SJCRH30 (cell line): ENCODE measurements around the gene ALAS1. TPM values are rescaled to one million over a fixed set of nuclear protein-coding genes. Genes with fewer than 3 reads are reported as not detected.
"Not testable (repeated sequence)": the region's sequence is repeated elsewhere in the genome, so short reads cannot be mapped to it uniquely, and the experiment has no call there.

Experiments used
- DNase-seq, 2 experiments: peaks; one replicate each; pipeline ENCODE4 v3.0.0-alpha.2; 2015 to 2020
- H3K27ac ChIP-seq: fragments of 250-450 bp; sonication (Bioruptor Pico); 2 replicates; pipeline ENCODE4 v1.5.1; 2020; ENCODE audit warnings: mild to moderate bottlenecking, moderate library complexity
- H3K27me3 ChIP-seq: fragments of 250-450 bp; sonication (Bioruptor Pico); 2 replicates; pipeline ENCODE4 v1.5.1; 2020; ENCODE audit warnings: mild to moderate bottlenecking, moderate library complexity
- H3K36me3 ChIP-seq: fragments of 250-450 bp; sonication (Bioruptor Pico); 2 replicates; pipeline ENCODE4 v1.5.1; 2020; ENCODE audit warnings: mild to moderate bottlenecking, moderate library complexity
- H3K4me1 ChIP-seq: fragments of 250-450 bp; sonication (Bioruptor Pico); 2 replicates; pipeline ENCODE4 v1.5.1; 2020; ENCODE audit warnings: mild to moderate bottlenecking, moderate library complexity
- H3K4me3 ChIP-seq: fragments of 250-450 bp; sonication (Bioruptor Pico); 2 replicates; pipeline ENCODE4 v1.5.1; 2020; ENCODE audit warnings: mild to moderate bottlenecking, moderate library complexity
- H3K9me3 ChIP-seq: fragments of 250-450 bp; sonication (Bioruptor Pico); replicated peaks from 2 replicates; pipeline ENCODE4 v1.5.1; 2020; ENCODE audit warnings: mild to moderate bottlenecking, moderate library complexity
- total RNA-seq: library from RNA; depleted of rRNA; stranded (reverse); fragments of >200 nt; shearing (Covaris generic); gene quantifications from 2 replicates; pipeline ENCODE4 v1.2.3, GENCODE V29; 2014; rRNA removed

The ALAS1 gene
- 46.8 and 50.3 TPM in 2 replicates for total RNA-seq

- Histone ChIP-seq H3K27me3 (no peaks in the 10 kb centered on the region), H3K4me1 (peaks cover 14% of the 10 kb centered on the region), H3K4me3 (peak within 1 kb of the TSS; percentile 97), H3K36me3 (peaks cover 35% of the 10 kb centered on the region), H3K9me3 (no peaks in the 10 kb centered on the region), H3K27ac (peak within 1 kb of the TSS; percentile 37; the same call in 1 of the 2 replicates)
- DNase-seq: peak; percentile 91 to 95
Observed at GRCh38 chr3:52197842-52198625, at the start of gene ALAS1. Gene ALAS1, plus strand, starts transcription at chr3:52198160. Its CDS starts 1,082 bp downstream, at chr3:52199242.

DNA sequence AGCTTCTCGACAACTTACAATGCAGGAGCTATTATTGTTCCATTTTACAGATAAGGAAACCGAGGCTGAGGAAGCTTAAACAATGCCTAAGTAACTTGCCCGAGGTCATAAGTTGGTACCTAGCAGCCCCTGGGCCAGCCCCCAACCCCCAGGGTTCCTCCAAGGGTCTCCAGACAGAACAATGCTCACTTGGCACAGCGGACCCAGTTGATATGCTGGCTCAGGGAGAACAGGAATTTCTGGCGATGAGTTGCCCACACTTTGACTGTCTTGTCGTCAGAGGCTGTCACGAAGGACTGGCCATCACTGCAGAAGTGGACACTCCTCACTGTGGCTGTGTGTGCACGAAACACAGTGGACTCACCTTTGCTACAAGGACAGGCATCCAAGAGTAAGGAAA is 48.9 kb upstream of the ALAS1 start:
- Histone ChIP-seq H3K9me3 (no peaks in the 10 kb centered on the region), H3K36me3 (peaks cover 28% of the 10 kb centered on the region), H3K4me3 (no peak overlapping the region), H3K27ac (no peak overlapping the region), H3K27me3 (no peaks in the 10 kb centered on the region), H3K4me1 (peaks cover 7% of the 10 kb centered on the region; the same call in 1 of the 2 replicates)
- DNase-seq: no peak

DNA sequence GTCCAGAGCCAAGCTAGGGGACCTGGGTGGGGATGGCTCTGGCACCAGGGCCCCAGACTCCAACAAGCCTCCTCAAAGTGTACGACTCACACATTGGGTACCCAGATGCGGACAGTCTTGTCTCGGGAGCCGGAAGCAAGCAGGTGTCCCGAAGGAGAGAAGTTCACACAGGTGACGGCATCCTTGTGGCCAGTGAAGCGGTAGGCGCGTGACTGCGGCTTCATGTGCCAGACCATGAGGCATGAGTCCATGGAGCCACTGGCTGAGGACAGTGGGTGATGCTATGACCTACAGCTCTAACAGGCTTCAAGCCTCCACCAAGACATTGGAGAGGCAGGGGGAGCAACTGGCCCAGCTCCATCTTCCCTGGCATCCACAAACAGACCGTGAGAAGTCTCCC is 48.2 kb upstream of the ALAS1 start:
- Histone ChIP-seq H3K27me3 (no peaks in the 10 kb centered on the region), H3K27ac (no peak overlapping the region), H3K36me3 (peaks cover 23% of the 10 kb centered on the region), H3K4me1 (peaks cover 7% of the 10 kb centered on the region; the same call in 1 of the 2 replicates), H3K9me3 (no peaks in the 10 kb centered on the region), H3K4me3 (no peak overlapping the region)
- no peak for DNase-seq

DNA sequence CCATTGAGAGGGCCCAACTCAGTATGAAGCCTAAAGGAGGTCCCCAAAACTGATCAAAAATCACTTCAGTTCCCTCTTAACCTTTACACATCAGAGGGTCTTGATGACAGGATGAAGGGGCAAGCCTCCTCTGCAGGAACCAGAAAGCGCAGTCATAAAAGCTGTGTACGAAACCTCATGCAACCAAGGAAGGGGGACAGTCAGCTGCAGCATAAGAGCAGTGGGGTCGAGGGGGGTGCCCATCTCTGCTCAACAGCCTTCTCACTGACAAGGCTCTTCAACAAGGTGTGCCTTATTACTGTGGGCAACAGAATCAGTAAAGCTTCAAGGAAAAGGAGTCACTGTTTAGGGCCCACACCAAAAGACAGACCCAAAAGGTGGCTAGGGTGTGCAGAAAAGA is 47.6 kb upstream of the ALAS1 start:
- no peaks in the 10 kb centered on the region for H3K27me3 ChIP-seq
- no peak overlapping the region for H3K4me3 ChIP-seq
- peaks cover 18% of the 10 kb centered on the region for H3K36me3 ChIP-seq
- no peak overlapping the region for H3K27ac ChIP-seq
- H3K9me3 ChIP-seq: no peaks in the 10 kb centered on the region
- peaks cover 7% of the 10 kb centered on the region for H3K4me1 ChIP-seq
- no peak for DNase-seq

DNA sequence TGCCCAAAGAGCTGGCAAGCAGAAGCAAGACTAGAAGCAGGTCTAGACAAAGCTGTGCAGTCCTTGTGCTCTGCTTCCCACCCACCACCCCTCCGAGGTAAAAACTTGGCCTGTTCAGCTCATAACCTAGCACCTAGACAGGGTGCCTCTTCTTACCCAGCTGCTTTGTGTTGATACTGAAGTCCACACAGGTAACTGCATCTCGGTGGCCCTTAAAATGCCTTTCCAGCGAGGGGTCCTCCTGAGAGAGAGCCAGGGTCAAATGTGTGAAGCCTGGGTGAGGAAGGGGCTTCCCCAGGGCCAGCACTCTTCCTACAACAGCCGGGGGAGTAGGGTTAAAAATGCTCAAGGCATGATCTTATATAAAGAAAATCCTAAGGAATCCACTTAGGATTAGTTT is 47.1 kb upstream of the ALAS1 start:
- no peak overlapping the region for H3K27ac ChIP-seq
- H3K4me3 ChIP-seq: no peak overlapping the region
- H3K9me3 ChIP-seq: no peaks in the 10 kb centered on the region
- peaks cover 7% of the 10 kb centered on the region for H3K4me1 ChIP-seq
- H3K27me3 ChIP-seq: no peaks in the 10 kb centered on the region
- H3K36me3 ChIP-seq: peaks cover 14% of the 10 kb centered on the region
- no peak for DNase-seq

- not testable (repeated sequence) for H3K4me1 ChIP-seq, H3K27me3 ChIP-seq, H3K9me3 ChIP-seq, H3K4me3 ChIP-seq, H3K27ac ChIP-seq, DNase-seq
- H3K36me3 ChIP-seq: peaks cover 14% of the 10 kb centered on the region
Observed at GRCh38 chr3:52151991-52152390, 46.0 kb upstream of the ALAS1 start.

- Histone ChIP-seq H3K36me3 (peaks cover 11% of the 10 kb centered on the region), H3K9me3 (no peaks in the 10 kb centered on the region), H3K27ac (peak overlapping the region; percentile 72), H3K27me3 (no peaks in the 10 kb centered on the region), H3K4me3 (peak overlapping the region; percentile 92), H3K4me1 (peaks cover 7% of the 10 kb centered on the region)
- DNase-seq: peak; percentile 51 to 65
Observed at GRCh38 chr3:52153389-52154096, 44.4 kb upstream of the ALAS1 start.

GRCh38 chr3:52154135-52155094 is 43.5 kb upstream of the ALAS1 start, which contains the start of gene POC1A:
Gene POC1A, minus strand, starts transcription at chr3:52154423. Its CDS starts 51 bp downstream, at chr3:52154372.
- Histone ChIP-seq H3K4me3 (peak within 1 kb of the TSS; percentile 92), H3K36me3 (0 out of 2 replicates have a peak, but pooled peaks cover 4% of the 10 kb centered on the region), H3K27me3 (no peaks in the 10 kb centered on the region), H3K27ac (peak within 1 kb of the TSS; percentile 72), H3K9me3 (no peaks in the 10 kb centered on the region), H3K4me1 (peaks cover 7% of the 10 kb centered on the region)
- DNase-seq: peak; percentile 93 to 96

DNA sequence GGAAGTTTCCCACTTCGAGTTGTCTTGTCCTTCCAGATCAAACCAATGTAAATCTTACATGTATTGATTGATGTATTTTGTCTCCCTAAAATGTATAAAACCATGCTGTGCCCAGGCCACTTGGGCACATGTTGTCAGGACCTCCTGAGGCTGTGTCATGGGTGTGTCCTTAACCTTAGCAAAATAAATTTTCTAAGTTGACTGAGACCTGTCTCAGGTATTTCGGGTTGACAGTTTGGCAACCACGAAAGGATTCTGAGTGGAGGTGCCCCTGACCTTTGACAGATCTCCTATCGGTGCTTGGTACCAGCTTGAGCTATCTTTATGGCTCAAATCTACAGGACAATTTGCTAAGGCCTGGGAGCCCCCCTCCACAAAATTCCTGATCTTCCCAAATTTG is 42.0 kb upstream of the ALAS1 start:
- Histone ChIP-seq H3K4me1 (peaks cover 16% of the 10 kb centered on the region), H3K27me3 (no peaks in the 10 kb centered on the region), H3K27ac (no peak overlapping the region), H3K9me3 (no peaks in the 10 kb centered on the region), H3K4me3 (no peak overlapping the region), H3K36me3 (no peaks in the 10 kb centered on the region)
- no peak for DNase-seq

DNA sequence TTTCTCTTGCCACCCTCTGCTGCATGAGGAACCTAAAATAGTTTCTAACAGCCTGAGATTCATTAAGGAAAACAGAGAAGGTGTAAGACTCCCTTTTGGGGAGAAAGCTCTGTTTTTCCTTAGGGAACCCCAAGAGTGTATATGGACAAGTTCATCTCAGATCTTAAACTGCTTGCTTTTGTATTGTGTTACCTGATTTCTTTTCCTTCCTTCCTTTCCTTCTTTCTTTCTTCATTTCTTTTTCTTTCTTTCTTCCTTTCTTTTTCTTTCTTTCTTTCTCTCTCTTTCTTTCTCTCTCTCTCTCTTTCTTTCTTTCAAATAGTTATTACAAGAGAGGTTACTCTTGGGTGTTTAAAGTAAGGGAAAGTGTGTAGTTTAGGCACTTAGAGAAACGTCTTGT is 38.5 kb upstream of the ALAS1 start:
- H3K4me3 ChIP-seq: no peak overlapping the region
- H3K36me3 ChIP-seq: no peaks in the 10 kb centered on the region
- H3K27ac ChIP-seq: no peak overlapping the region
- no peaks in the 10 kb centered on the region for H3K9me3 ChIP-seq
- no peak for DNase-seq
- no peaks in the 10 kb centered on the region for H3K27me3 ChIP-seq
- peaks cover 14% of the 10 kb centered on the region for H3K4me1 ChIP-seq

- Histone ChIP-seq H3K36me3 (no peaks in the 10 kb centered on the region), H3K4me1 (peaks cover 18% of the 10 kb centered on the region), H3K27ac (no peak overlapping the region), H3K27me3 (no peaks in the 10 kb centered on the region), H3K9me3 (no peaks in the 10 kb centered on the region), H3K4me3 (no peak overlapping the region)
- no peak for DNase-seq
Observed at GRCh38 chr3:52162250-52162872, 35.6 kb upstream of the ALAS1 start.

- H3K9me3 ChIP-seq: no peaks in the 10 kb centered on the region
- DNase-seq: no peak
- no peaks in the 10 kb centered on the region for H3K27me3 ChIP-seq
Observed at GRCh38 chr3:52167240-52167639, 30.7 kb upstream of the ALAS1 start.

GRCh38 chr3:52170217-52170616 is 27.7 kb upstream of the ALAS1 start:
- H3K4me1 ChIP-seq: peaks cover 27% of the 10 kb centered on the region
- not testable (repeated sequence) for H3K27me3 ChIP-seq, H3K4me3 ChIP-seq, H3K9me3 ChIP-seq, DNase-seq, H3K36me3 ChIP-seq, H3K27ac ChIP-seq

More at GRCh38 chr3:52167240-52167639, 30.7 kb upstream of the ALAS1 start:
- Histone ChIP-seq H3K36me3 (no peaks in the 10 kb centered on the region), H3K4me3 (no peak overlapping the region), H3K4me1 (peaks cover 32% of the 10 kb centered on the region), H3K27ac (peak overlapping the region; percentile 57)
